ENCODE measurements around the gene CPSF7. TPM values are rescaled to one million over a fixed set of nuclear protein-coding genes. Genes with fewer than 3 reads are reported as not detected.
"Not testable (repeated sequence)": the region's sequence is repeated elsewhere in the genome, so short reads cannot be mapped to it uniquely, and the experiment has no call there.

CPSF7 gene
- total RNA-seq, 1 experiment from 2014 or later: 145 TPM

GRCh38 chr11:61384271-61385242 is 45.2 kb downstream of the CPSF7 start:
- no peaks in the 10 kb centered on the region for H3K4me1 ChIP-seq (ENCODE audit: insufficient read depth, low read length)
- H3K14ac ChIP-seq (ENCODE audit: insufficient read depth, low read length): no peak overlapping the region
- H3K27me3 ChIP-seq (ENCODE audit: insufficient read depth, low read length): no peaks in the 10 kb centered on the region
- H3T11ph ChIP-seq (ENCODE audit: low read length): no peak overlapping the region
- no peaks in the 10 kb centered on the region for H3K23me2 ChIP-seq (ENCODE audit: insufficient read length, low read depth, low read length, poor library complexity, severe bottlenecking)
- H2BK15ac ChIP-seq (ENCODE audit: low read depth, low read length): no peak overlapping the region
- H3K4ac ChIP-seq (ENCODE audit: low read depth, low read length): no peak overlapping the region
- H3K4me2 ChIP-seq (ENCODE audit: insufficient read depth, insufficient read length, low read length): no peak overlapping the region
- no peak overlapping the region for H2BK120ac ChIP-seq (ENCODE audit: low read depth, low read length, poor library complexity, severe bottlenecking)
- H4K91ac ChIP-seq (ENCODE audit: insufficient read length, low read depth, low read length): no peak overlapping the region
- no peaks in the 10 kb centered on the region for H3K79me2 ChIP-seq (ENCODE audit: insufficient read depth, low read length)
- no peak overlapping the region for H3K18ac ChIP-seq (ENCODE audit: insufficient read length, low read depth, low read length)
- no peaks in the 10 kb centered on the region for H4K20me1 ChIP-seq (ENCODE audit: control insufficient read depth, insufficient read depth, insufficient read length)
- H2BK12ac ChIP-seq (ENCODE audit: insufficient read length, low read depth, low read length): no peak overlapping the region
- no peak overlapping the region for H3K56ac ChIP-seq (ENCODE audit: insufficient read length, low read depth, low read length)
- Mint-ChIP-seq H3K27me3 (ENCODE audit: low read depth) (peaks cover 6% of the 10 kb centered on the region), H3K4me3 (no peak overlapping the region), H3K4me1 (peaks cover 5% of the 10 kb centered on the region in 2 experiments; a peak in 3 of 4 replicates), H3K9me3 (peaks cover 0 to 1% of the 10 kb centered on the region in 2 experiments; a peak in 1 of 5 replicates), H3K36me3 (ENCODE audit: insufficient read depth in 1 of 3, low read depth in 3 of 3) (peaks cover 0 to under 1% (median 0%) of the 10 kb centered on the region in 3 experiments; a peak in 1 of 7 replicates), H3K27ac (no peak overlapping the region)
- no peak overlapping the region for H3K9ac ChIP-seq (ENCODE audit: extremely low read depth, insufficient read length, low read length)
- H2AFZ ChIP-seq (ENCODE audit: low read length): no peak overlapping the region
- no peaks in the 10 kb centered on the region for H3K79me1 ChIP-seq (ENCODE audit: insufficient read depth, low read depth, low read length, poor library complexity, severe bottlenecking)
- TF ChIP-seq, protein P1, sequence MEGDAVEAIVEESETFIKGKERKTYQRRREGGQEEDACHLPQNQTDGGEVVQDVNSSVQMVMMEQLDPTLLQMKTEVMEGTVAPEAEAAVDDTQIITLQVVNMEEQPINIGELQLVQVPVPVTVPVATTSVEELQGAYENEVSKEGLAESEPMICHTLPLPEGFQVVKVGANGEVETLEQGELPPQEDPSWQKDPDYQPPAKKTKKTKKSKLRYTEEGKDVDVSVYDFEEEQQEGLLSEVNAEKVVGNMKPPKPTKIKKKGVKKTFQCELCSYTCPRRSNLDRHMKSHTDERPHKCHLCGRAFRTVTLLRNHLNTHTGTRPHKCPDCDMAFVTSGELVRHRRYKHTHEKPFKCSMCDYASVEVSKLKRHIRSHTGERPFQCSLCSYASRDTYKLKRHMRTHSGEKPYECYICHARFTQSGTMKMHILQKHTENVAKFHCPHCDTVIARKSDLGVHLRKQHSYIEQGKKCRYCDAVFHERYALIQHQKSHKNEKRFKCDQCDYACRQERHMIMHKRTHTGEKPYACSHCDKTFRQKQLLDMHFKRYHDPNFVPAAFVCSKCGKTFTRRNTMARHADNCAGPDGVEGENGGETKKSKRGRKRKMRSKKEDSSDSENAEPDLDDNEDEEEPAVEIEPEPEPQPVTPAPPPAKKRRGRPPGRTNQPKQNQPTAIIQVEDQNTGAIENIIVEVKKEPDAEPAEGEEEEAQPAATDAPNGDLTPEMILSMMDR (conservative IDR thresholded peaks at IDR 0.05): peak; percentile 55; the same call in 2 of the 3 replicates
- H4K5ac ChIP-seq (ENCODE audit: insufficient read length, low read depth, low read length): no peak overlapping the region
- no peak overlapping the region for H3K23ac ChIP-seq (ENCODE audit: insufficient read length, low read depth, low read length)
- no peak overlapping the region for H2AK5ac ChIP-seq (ENCODE audit: insufficient read length, low read length)
- H2BK20ac ChIP-seq (ENCODE audit: low read depth, low read length, poor library complexity, severe bottlenecking): no peak overlapping the region
- H3K27ac ChIP-seq (ENCODE audit: insufficient read length, low read depth, low read length): no peak overlapping the region
- H2BK5ac ChIP-seq (ENCODE audit: insufficient read length, low read length): no peak overlapping the region
- peak; percentile 44 for DNase-seq
- no peaks in the 10 kb centered on the region for H3K9me3 ChIP-seq (ENCODE audit: control insufficient read depth, low read depth, low read length)
- WGBS (ENCODE audit: extremely low coverage, insufficient read length, low lambda C conversion rate): no CpG with 5 or more reads among the region's 15 CpGs
- no peak overlapping the region for H4K8ac ChIP-seq (replicated peaks; ENCODE audit: insufficient read length, low read depth, low read length)

DNA sequence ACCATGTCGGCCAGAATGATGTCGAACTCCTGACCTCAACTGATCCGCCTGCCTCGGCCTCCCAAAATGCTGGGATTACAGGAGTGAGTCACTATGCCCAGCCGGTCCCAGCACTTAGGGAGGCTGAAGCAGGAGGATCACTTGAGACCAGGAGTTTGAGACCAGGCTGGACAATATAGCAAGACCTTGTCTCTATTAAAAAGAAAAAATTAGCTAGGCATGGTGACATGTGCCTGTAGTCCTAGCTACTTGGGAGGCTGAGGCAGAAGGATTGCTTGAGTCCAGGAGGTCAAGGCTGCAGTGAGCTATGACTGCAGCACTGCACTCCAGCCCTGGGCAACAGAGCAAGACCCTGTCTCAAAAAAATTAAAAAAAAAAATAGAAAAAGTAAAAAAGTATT is 45.9 kb downstream of the CPSF7 start:
- not testable (repeated sequence) for H3K27me3 Mint-ChIP-seq (ENCODE audit: low read depth); H3K9ac ChIP-seq (ENCODE audit: extremely low read depth, insufficient read length, low read length); H3K4me1 Mint-ChIP-seq; H3K56ac ChIP-seq (ENCODE audit: insufficient read length, low read depth, low read length); H2BK5ac ChIP-seq (ENCODE audit: insufficient read length, low read length); H4K91ac ChIP-seq (ENCODE audit: insufficient read length, low read depth, low read length); H4K20me1 ChIP-seq (ENCODE audit: control insufficient read depth, insufficient read depth, insufficient read length); H3K4ac ChIP-seq (ENCODE audit: low read depth, low read length); H3K4me3 Mint-ChIP-seq; H3K27ac Mint-ChIP-seq; H4K5ac ChIP-seq (ENCODE audit: insufficient read length, low read depth, low read length); H3K27me3 ChIP-seq (ENCODE audit: insufficient read depth, low read length); H3K79me1 ChIP-seq (ENCODE audit: insufficient read depth, low read depth, low read length, poor library complexity, severe bottlenecking); H3K23me2 ChIP-seq (ENCODE audit: insufficient read length, low read depth, low read length, poor library complexity, severe bottlenecking); H3K9me3 ChIP-seq (ENCODE audit: control insufficient read depth, low read depth, low read length); H3K27ac ChIP-seq (ENCODE audit: insufficient read length, low read depth, low read length); H3K9me3 Mint-ChIP-seq; H3T11ph ChIP-seq (ENCODE audit: low read length); H3K18ac ChIP-seq (ENCODE audit: insufficient read length, low read depth, low read length); H3K14ac ChIP-seq (ENCODE audit: insufficient read depth, low read length); H4K8ac ChIP-seq (replicated peaks; ENCODE audit: insufficient read length, low read depth, low read length); DNase-seq; H2BK12ac ChIP-seq (ENCODE audit: insufficient read length, low read depth, low read length); H2AK5ac ChIP-seq (ENCODE audit: insufficient read length, low read length); H3K4me2 ChIP-seq (ENCODE audit: insufficient read depth, insufficient read length, low read length); H3K36me3 Mint-ChIP-seq (ENCODE audit: insufficient read depth in 1 of 3, low read depth in 3 of 3); H3K4me1 ChIP-seq (ENCODE audit: insufficient read depth, low read length); H2BK20ac ChIP-seq (ENCODE audit: low read depth, low read length, poor library complexity, severe bottlenecking); H3K23ac ChIP-seq (ENCODE audit: insufficient read length, low read depth, low read length); H2BK15ac ChIP-seq (ENCODE audit: low read depth, low read length); H2BK120ac ChIP-seq (ENCODE audit: low read depth, low read length, poor library complexity, severe bottlenecking); H2AFZ ChIP-seq (ENCODE audit: low read length); H3K79me2 ChIP-seq (ENCODE audit: insufficient read depth, low read length)
- WGBS (ENCODE audit: extremely low coverage, insufficient read length, low lambda C conversion rate): no CpG with 5 or more reads among the region's 5 CpGs
